Measurements from ENCODE around the gene CRYBA2.

The CRYBA2 gene

GRCh38 chr2:219019436-219019835, 26.2 kb upstream of the CRYBA2 start:
- Mint-ChIP-seq H3K36me3 (ENCODE audit: insufficient read depth) (peaks cover 3% of the 10 kb centered on the region), H3K27me3 (peaks cover 29% of the 10 kb centered on the region), H3K27ac (ENCODE audit: low read depth) (no peak overlapping the region), H3K4me1 (no peaks in the 10 kb centered on the region), H3K4me3 (no peak overlapping the region), H3K9me3 (no peaks in the 10 kb centered on the region)
- no peak for DNase-seq (ENCODE audit: low spot score in 2 of 2)
- no peak for ATAC-seq (replicated peaks; ENCODE audit: extremely low read depth, poor library complexity, severe bottlenecking)

- H3K27ac Mint-ChIP-seq (ENCODE audit: low read depth) = no peak overlapping the region
- no peaks in the 10 kb centered on the region for H3K4me1 Mint-ChIP-seq
- H3K9me3 Mint-ChIP-seq = no peaks in the 10 kb centered on the region
- peaks cover 36% of the 10 kb centered on the region for H3K27me3 Mint-ChIP-seq
- ATAC-seq (replicated peaks; ENCODE audit: extremely low read depth, poor library complexity, severe bottlenecking) (no peak), DNase-seq (ENCODE audit: low spot score in 2 of 2) (no peak)
- H3K36me3 Mint-ChIP-seq (ENCODE audit: insufficient read depth) = peaks cover 3% of the 10 kb centered on the region
- no peak overlapping the region for H3K4me3 Mint-ChIP-seq
These were observed 25.5 kb upstream of the CRYBA2 start for GRCh38 chr2:219018726-219019125.

GRCh38 chr2:219018286-219018685, 25.1 kb upstream of the CRYBA2 start:
- Mint-ChIP-seq H3K4me3 (no peak overlapping the region), H3K27me3 (peaks cover 40% of the 10 kb centered on the region), H3K4me1 (no peaks in the 10 kb centered on the region), H3K27ac (ENCODE audit: low read depth) (no peak overlapping the region), H3K36me3 (ENCODE audit: insufficient read depth) (peaks cover 3% of the 10 kb centered on the region), H3K9me3 (no peaks in the 10 kb centered on the region)
- DNase-seq (ENCODE audit: low spot score in 2 of 2) (no peak), ATAC-seq (replicated peaks; ENCODE audit: extremely low read depth, poor library complexity, severe bottlenecking) (no peak)

- H3K27ac Mint-ChIP-seq (ENCODE audit: low read depth) = no peak overlapping the region
- no peak overlapping the region for H3K4me3 Mint-ChIP-seq
- DNase-seq (ENCODE audit: low spot score in 2 of 2) (no peak), ATAC-seq (replicated peaks; ENCODE audit: extremely low read depth, poor library complexity, severe bottlenecking) (no peak)
- peaks cover 3% of the 10 kb centered on the region for H3K36me3 Mint-ChIP-seq (ENCODE audit: insufficient read depth)
- no peaks in the 10 kb centered on the region for H3K9me3 Mint-ChIP-seq
- H3K4me1 Mint-ChIP-seq = no peaks in the 10 kb centered on the region
- H3K27me3 Mint-ChIP-seq = peaks cover 35% of the 10 kb centered on the region
These were observed 24.1 kb upstream of the CRYBA2 start for GRCh38 chr2:219017201-219017931.

DNA sequence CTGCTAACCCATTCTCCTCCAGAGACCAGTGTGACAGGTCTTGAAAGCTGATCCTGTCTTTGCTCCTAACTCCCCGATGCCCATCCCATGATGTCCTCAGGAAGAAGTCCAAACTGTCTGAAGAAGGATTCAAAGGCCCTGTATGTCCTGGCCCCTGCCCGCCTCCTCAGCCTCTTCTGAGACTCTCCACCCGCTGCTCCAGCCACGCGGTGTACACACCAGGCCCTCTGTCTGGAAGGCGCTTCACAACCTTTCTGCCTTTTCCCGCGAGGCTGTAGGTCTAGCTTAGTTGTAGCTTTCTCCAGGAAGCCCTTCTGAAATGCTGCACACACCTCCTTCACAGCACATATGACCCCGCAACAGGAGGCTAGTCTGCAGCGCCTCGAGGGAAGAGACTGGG, 23.5 kb upstream of the CRYBA2 start:
- peaks cover 31% of the 10 kb centered on the region for H3K27me3 Mint-ChIP-seq
- ATAC-seq (replicated peaks; ENCODE audit: extremely low read depth, poor library complexity, severe bottlenecking) (no peak), DNase-seq (ENCODE audit: low spot score in 2 of 2) (no peak)
- H3K27ac Mint-ChIP-seq (ENCODE audit: low read depth) = no peak overlapping the region
- H3K36me3 Mint-ChIP-seq (ENCODE audit: insufficient read depth) = peaks cover 3% of the 10 kb centered on the region
- H3K9me3 Mint-ChIP-seq = no peaks in the 10 kb centered on the region
- no peak overlapping the region for H3K4me3 Mint-ChIP-seq
- no peaks in the 10 kb centered on the region for H3K4me1 Mint-ChIP-seq

DNA sequence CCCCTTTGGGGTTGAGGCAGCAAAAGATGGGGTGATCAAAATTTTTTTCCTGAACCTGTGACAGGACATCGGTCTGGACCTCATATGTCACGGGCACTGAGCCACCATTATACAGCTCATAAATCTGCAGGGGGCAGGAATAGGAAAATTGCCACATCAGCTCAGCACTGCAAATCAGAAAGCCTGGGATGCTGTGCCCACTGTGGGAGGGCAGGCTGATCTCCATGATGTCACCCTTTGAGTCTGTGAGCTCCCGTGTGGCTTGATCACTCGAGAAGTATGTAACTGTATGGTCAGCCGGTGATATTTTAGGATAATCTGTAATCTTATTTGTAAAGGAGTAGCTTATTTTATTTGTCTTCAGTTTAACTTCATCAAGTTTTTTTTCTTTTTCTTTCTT, 17.7 kb upstream of the CRYBA2 start:
- no peak overlapping the region for H3K27ac Mint-ChIP-seq (ENCODE audit: low read depth)
- H3K4me3 Mint-ChIP-seq = no peak overlapping the region
- peaks cover 60% of the 10 kb centered on the region for H3K27me3 Mint-ChIP-seq
- H3K36me3 Mint-ChIP-seq (ENCODE audit: insufficient read depth) = no peaks in the 10 kb centered on the region
- no peaks in the 10 kb centered on the region for H3K4me1 Mint-ChIP-seq
- DNase-seq (ENCODE audit: low spot score in 2 of 2) = no peak
- no peak for ATAC-seq (replicated peaks; ENCODE audit: extremely low read depth, poor library complexity, severe bottlenecking)
- no peaks in the 10 kb centered on the region for H3K9me3 Mint-ChIP-seq

- no peak for DNase-seq (ENCODE audit: low spot score in 2 of 2)
- H3K27me3 Mint-ChIP-seq = peaks cover 66% of the 10 kb centered on the region
- H3K4me1 Mint-ChIP-seq = no peaks in the 10 kb centered on the region
- no peak overlapping the region for H3K4me3 Mint-ChIP-seq
- no peaks in the 10 kb centered on the region for H3K36me3 Mint-ChIP-seq (ENCODE audit: insufficient read depth)
- no peak overlapping the region for H3K27ac Mint-ChIP-seq (ENCODE audit: low read depth)
- ATAC-seq (replicated peaks; ENCODE audit: extremely low read depth, poor library complexity, severe bottlenecking) = peak; percentile 28
- H3K9me3 Mint-ChIP-seq = no peaks in the 10 kb centered on the region
These were observed 17.0 kb upstream of the CRYBA2 start for GRCh38 chr2:219010162-219010756.

DNA sequence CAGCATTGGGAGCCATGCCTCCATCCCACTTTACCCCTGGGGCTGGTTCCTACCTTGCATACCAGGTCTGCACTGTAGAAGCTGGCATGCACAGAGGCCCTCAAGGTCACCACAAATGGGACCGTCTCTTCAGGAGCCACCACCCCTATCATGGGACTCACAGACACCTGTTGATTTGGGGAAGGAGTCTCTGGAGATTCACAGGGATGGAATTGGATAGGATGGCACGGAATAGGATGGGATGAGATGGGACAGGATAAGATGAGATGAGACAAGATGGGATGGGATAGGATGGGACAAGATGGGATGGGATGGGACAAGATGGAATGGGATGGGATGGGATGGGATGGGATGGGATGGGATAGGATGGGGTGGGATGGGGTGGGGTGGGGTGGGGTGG, 16.1 kb upstream of the CRYBA2 start:
- ATAC-seq (replicated peaks; ENCODE audit: extremely low read depth, poor library complexity, severe bottlenecking) = no peak
- Mint-ChIP-seq H3K4me3 (no peak overlapping the region), H3K27me3 (peaks cover 69% of the 10 kb centered on the region), H3K36me3 (ENCODE audit: insufficient read depth) (no peaks in the 10 kb centered on the region), H3K27ac (ENCODE audit: low read depth) (no peak overlapping the region), H3K9me3 (no peaks in the 10 kb centered on the region), H3K4me1 (peaks cover 6% of the 10 kb centered on the region)
- DNase-seq (ENCODE audit: low spot score in 2 of 2) = no peak

DNA sequence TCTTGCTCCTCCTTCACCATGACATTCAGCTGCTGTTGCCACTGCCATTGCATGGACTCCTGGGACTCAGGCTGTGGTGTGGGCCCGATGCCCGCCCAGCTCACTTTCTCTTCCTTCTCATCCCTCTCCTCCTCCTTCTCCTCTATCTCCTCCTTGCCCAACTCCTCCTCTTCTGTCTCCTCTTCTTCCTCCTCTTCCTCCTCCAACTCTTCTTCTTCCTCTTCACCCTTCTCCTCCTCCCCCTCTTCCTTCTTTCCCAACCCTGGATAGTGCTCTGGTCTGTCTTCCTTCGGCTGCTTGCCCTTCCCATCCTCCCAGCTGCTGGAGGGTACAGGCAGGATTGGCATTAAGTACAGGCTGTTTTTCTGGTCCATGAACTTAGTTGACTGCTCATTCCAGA, 10.8 kb upstream of the CRYBA2 start:
- Mint-ChIP-seq H3K27me3 (peaks cover 90% of the 10 kb centered on the region), H3K27ac (ENCODE audit: low read depth) (no peak overlapping the region), H3K4me3 (peak overlapping the region; percentile 2), H3K4me1 (peaks cover 18% of the 10 kb centered on the region), H3K9me3 (no peaks in the 10 kb centered on the region), H3K36me3 (ENCODE audit: insufficient read depth) (peaks cover 3% of the 10 kb centered on the region)
- no peak for ATAC-seq (replicated peaks; ENCODE audit: extremely low read depth, poor library complexity, severe bottlenecking)
- DNase-seq (ENCODE audit: low spot score in 2 of 2) = no peak

GRCh38 chr2:219003267-219003634, 10.0 kb upstream of the CRYBA2 start:
- Mint-ChIP-seq H3K27ac (ENCODE audit: low read depth) (no peak overlapping the region), H3K4me3 (peak overlapping the region; percentile 59), H3K4me1 (peaks cover 18% of the 10 kb centered on the region), H3K9me3 (no peaks in the 10 kb centered on the region), H3K36me3 (ENCODE audit: insufficient read depth) (peaks cover 3% of the 10 kb centered on the region), H3K27me3 (peaks cover 92% of the 10 kb centered on the region)
- DNase-seq (ENCODE audit: low spot score in 2 of 2) (no peak), ATAC-seq (replicated peaks; ENCODE audit: extremely low read depth, poor library complexity, severe bottlenecking) (no peak)

DNA sequence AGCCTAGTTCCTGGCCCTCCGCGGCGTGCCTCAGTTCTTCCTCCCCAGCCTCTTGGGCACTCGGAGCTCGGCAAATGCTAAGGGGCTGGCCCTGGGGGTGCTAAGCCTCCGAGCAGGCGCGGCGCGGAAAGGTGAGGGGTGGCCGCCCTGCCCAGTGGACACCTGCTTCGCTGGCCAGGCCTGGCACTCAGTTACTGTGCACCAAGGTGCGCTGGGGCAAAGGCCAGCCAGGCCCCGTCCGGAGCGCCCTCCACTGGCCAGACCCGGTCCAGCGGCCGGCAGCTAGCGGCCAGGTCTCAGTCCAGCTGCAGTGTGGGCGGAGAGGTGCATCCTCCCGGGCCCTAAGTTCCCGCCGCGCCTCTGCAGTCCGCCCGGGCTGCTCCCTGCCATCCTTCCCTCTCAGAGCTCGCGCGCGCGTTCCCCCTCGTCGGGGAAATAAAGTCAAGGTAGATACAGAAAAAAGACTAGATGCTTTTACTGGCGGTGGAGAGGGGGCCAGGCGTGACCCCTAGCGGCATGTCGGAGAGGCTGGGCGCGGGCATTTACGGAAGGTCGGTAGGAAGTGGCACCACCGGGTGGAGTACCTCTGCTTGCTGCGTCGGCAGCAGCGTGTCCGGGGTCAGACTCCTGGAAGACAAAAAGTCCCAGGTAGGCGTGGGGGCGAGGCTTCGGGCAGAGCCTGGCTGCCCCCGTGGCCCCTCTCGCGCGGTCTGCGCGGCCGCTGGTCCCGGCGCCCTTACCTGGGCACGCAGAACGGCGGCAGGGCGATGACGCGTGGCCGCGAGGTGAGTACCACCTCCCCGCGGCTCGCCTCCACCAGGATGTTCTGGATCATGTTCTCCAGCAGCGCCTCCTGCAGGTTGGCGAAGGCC, 9.4 kb upstream of the CRYBA2 start:
- peak overlapping the region; percentile 59 for H3K4me3 Mint-ChIP-seq
- ATAC-seq (replicated peaks; ENCODE audit: extremely low read depth, poor library complexity, severe bottlenecking) = peak; percentile 30
- peaks cover 18% of the 10 kb centered on the region for H3K4me1 Mint-ChIP-seq

GRCh38 chr2:219001577-219002394, 8.6 kb upstream of the CRYBA2 start:
- Mint-ChIP-seq H3K36me3 (ENCODE audit: insufficient read depth) (peaks cover 4% of the 10 kb centered on the region), H3K27me3 (peaks cover 92% of the 10 kb centered on the region), H3K27ac (ENCODE audit: low read depth) (no peak overlapping the region), H3K4me3 (peak overlapping the region; percentile 59), H3K9me3 (no peaks in the 10 kb centered on the region), H3K4me1 (peaks cover 18% of the 10 kb centered on the region)
- peak; percentile 17 for ATAC-seq (replicated peaks; ENCODE audit: extremely low read depth, poor library complexity, severe bottlenecking)
- no peak for DNase-seq (ENCODE audit: low spot score in 2 of 2)

More for the DNA sequence above, 9.4 kb upstream of the CRYBA2 start:
- peaks cover 92% of the 10 kb centered on the region for H3K27me3 Mint-ChIP-seq
- peaks cover 4% of the 10 kb centered on the region for H3K36me3 Mint-ChIP-seq (ENCODE audit: insufficient read depth)
- DNase-seq (ENCODE audit: low spot score in 2 of 2) = no peak
- H3K27ac Mint-ChIP-seq (ENCODE audit: low read depth) = no peak overlapping the region
- no peaks in the 10 kb centered on the region for H3K9me3 Mint-ChIP-seq
